Measurements from ENCODE around the gene OR3A2.

The OR3A2 gene

GRCh38 chr17:3335876-3336275 is 50.2 kb downstream of the OR3A2 start:
- Histone ChIP-seq H3K9me3 (ENCODE audit: insufficient read depth, low read depth, low read length) (no peaks in the 10 kb centered on the region), H4K20me1 (ENCODE audit: insufficient read depth, low read length, poor library complexity, severe bottlenecking) (no peaks in the 10 kb centered on the region), H3F3A (ENCODE audit: low read depth) (no peaks in the 10 kb centered on the region), H3K4me3 (ENCODE audit: low read length, poor library complexity, severe bottlenecking) (no peak overlapping the region), H3K27me3 (ENCODE audit: insufficient read depth, low read length, poor library complexity, severe bottlenecking) (no peaks in the 10 kb centered on the region), H3K36me3 (ENCODE audit: insufficient read depth, low read length) (no peaks in the 10 kb centered on the region), H3K9me2 (replicated peaks; ENCODE audit: low read depth, low read length) (no peaks in the 10 kb centered on the region), H3K79me2 (ENCODE audit: insufficient read depth, low read length) (no peaks in the 10 kb centered on the region), H2AFZ (ENCODE audit: low read length) (no peak overlapping the region), H3K4me2 (ENCODE audit: low read depth, low read length, poor library complexity, severe bottlenecking) (no peak overlapping the region), H3K9ac (ENCODE audit: low read depth, low read length, poor library complexity, severe bottlenecking) (no peak overlapping the region), H3K4me1 (ENCODE audit: insufficient read depth, low read length, poor library complexity, severe bottlenecking) (no peaks in the 10 kb centered on the region)
- TF ChIP-seq CTCF (conservative IDR thresholded peaks at IDR 0.05; ENCODE audit: low read length) (no peak), EZH2phosphoT487 (IDR thresholded peaks at IDR 0.05; ENCODE audit: borderline replicate concordance) (no peak)

GRCh38 chr17:3318336-3318735 is 67.8 kb downstream of the OR3A2 start:
- no peaks in the 10 kb centered on the region for H3F3A ChIP-seq (ENCODE audit: low read depth)
- H4K20me1 ChIP-seq (ENCODE audit: insufficient read depth, low read length, poor library complexity, severe bottlenecking): no peaks in the 10 kb centered on the region
- no peaks in the 10 kb centered on the region for H3K9me2 ChIP-seq (replicated peaks; ENCODE audit: low read depth, low read length)
- H3K4me1 ChIP-seq (ENCODE audit: insufficient read depth, low read length, poor library complexity, severe bottlenecking): no peaks in the 10 kb centered on the region
- no peak overlapping the region for H2AFZ ChIP-seq (ENCODE audit: low read length)
- no peak overlapping the region for H3K4me2 ChIP-seq (ENCODE audit: low read depth, low read length, poor library complexity, severe bottlenecking)
- H3K9ac ChIP-seq (ENCODE audit: low read depth, low read length, poor library complexity, severe bottlenecking): no peak overlapping the region
- no peaks in the 10 kb centered on the region for H3K27me3 ChIP-seq (ENCODE audit: insufficient read depth, low read length, poor library complexity, severe bottlenecking)
- no peak for TF ChIP-seq CTCF (conservative IDR thresholded peaks at IDR 0.05; ENCODE audit: low read length)
- no peak for TF ChIP-seq EZH2phosphoT487 (IDR thresholded peaks at IDR 0.05; ENCODE audit: borderline replicate concordance)
- no peaks in the 10 kb centered on the region for H3K79me2 ChIP-seq (ENCODE audit: insufficient read depth, low read length)
- no peaks in the 10 kb centered on the region for H3K36me3 ChIP-seq (ENCODE audit: insufficient read depth, low read length)
- H3K9me3 ChIP-seq (ENCODE audit: insufficient read depth, low read depth, low read length): no peaks in the 10 kb centered on the region
- no peak overlapping the region for H3K4me3 ChIP-seq (ENCODE audit: low read length, poor library complexity, severe bottlenecking)

- Histone ChIP-seq H4K20me1 (ENCODE audit: insufficient read depth, low read length, poor library complexity, severe bottlenecking) (no peaks in the 10 kb centered on the region), H3K9ac (ENCODE audit: low read depth, low read length, poor library complexity, severe bottlenecking) (no peak overlapping the region), H3K9me2 (replicated peaks; ENCODE audit: low read depth, low read length) (no peaks in the 10 kb centered on the region), H3K4me2 (ENCODE audit: low read depth, low read length, poor library complexity, severe bottlenecking) (no peak overlapping the region), H3K27me3 (ENCODE audit: insufficient read depth, low read length, poor library complexity, severe bottlenecking) (no peaks in the 10 kb centered on the region), H2AFZ (ENCODE audit: low read length) (no peak overlapping the region), H3K4me3 (ENCODE audit: low read length, poor library complexity, severe bottlenecking) (no peak overlapping the region), H3K9me3 (ENCODE audit: insufficient read depth, low read depth, low read length) (no peaks in the 10 kb centered on the region), H3K79me2 (ENCODE audit: insufficient read depth, low read length) (no peaks in the 10 kb centered on the region), H3K4me1 (ENCODE audit: insufficient read depth, low read length, poor library complexity, severe bottlenecking) (no peaks in the 10 kb centered on the region), H3F3A (ENCODE audit: low read depth) (no peaks in the 10 kb centered on the region), H3K36me3 (ENCODE audit: insufficient read depth, low read length) (no peaks in the 10 kb centered on the region)
- TF ChIP-seq EZH2phosphoT487 (IDR thresholded peaks at IDR 0.05; ENCODE audit: borderline replicate concordance) (no peak), CTCF (conservative IDR thresholded peaks at IDR 0.05; ENCODE audit: low read length) (no peak)
Measured at GRCh38 chr17:3316836-3317235, 69.3 kb downstream of the OR3A2 start.

Data from Loucy (cell line).